WERI-Rb-1 (cell line): ENCODE results near the gene CNIH1.
A peak's percentile ranks its signal among the peaks of the same experiment; 100 is the strongest.
"Not testable (repeated sequence)": the region's sequence is repeated elsewhere in the genome, so short reads cannot be mapped to it uniquely, and the experiment has no call there.

Experiments
- DNase-seq: peaks from one replicate; pipeline ENCODE4 v3.0.0-alpha.2; 2020
- H3K27ac ChIP-seq: fragments of 250-450 bp; sonication (Bioruptor Pico); 2 replicates; pipeline ENCODE4 v1.5.1; 2020; ENCODE audit warnings: mild to moderate bottlenecking, moderate library complexity
- H3K27me3 ChIP-seq: fragments of 250-450 bp; sonication (Bioruptor Pico); 2 replicates; pipeline ENCODE4 v1.5.1; 2021; ENCODE audit warnings: mild to moderate bottlenecking, low read depth, moderate library complexity; ENCODE audit not compliant: insufficient read depth, severe bottlenecking
- H3K36me3 ChIP-seq: fragments of 250-450 bp; sonication (Bioruptor Pico); 2 replicates; pipeline ENCODE4 v1.5.1; 2020; ENCODE audit warnings: mild to moderate bottlenecking, moderate library complexity
- H3K4me3 ChIP-seq: 2 replicates; pipeline ENCODE4 v1.5.1; 2011; ENCODE audit warnings: low read depth, mild to moderate bottlenecking, control low read depth, low read length
- H3K9me3 ChIP-seq: fragments of 250-450 bp; sonication (Bioruptor Pico); 2 replicates; pipeline ENCODE4 v1.5.1; 2021; ENCODE audit warnings: mild to moderate bottlenecking, moderate library complexity; ENCODE audit not compliant: severe bottlenecking
- CTCF ChIP-seq: IDR thresholded peaks from 2 replicates; pipeline ENCODE4 v1.5.1; 2011; ENCODE audit warnings: low read depth, mild to moderate bottlenecking, control low read depth, inconsistent platforms, low read length

The CNIH1 gene

GRCh38 chr14:54396183-54396492 is 45.0 kb downstream of the CNIH1 start:
- DNase-seq: no peak
- Histone ChIP-seq H3K27ac (peak overlapping the region; percentile 74), H3K27me3 (no peaks in the 10 kb centered on the region), H3K9me3 (peaks cover 4% of the 10 kb centered on the region), H3K36me3 (peaks cover 19% of the 10 kb centered on the region), H3K4me3 (no peak overlapping the region)
- TF ChIP-seq CTCF: no peak

GRCh38 chr14:54395716-54396115 is 45.5 kb downstream of the CNIH1 start:
- Histone ChIP-seq H3K27ac (no peak overlapping the region), H3K27me3 (no peaks in the 10 kb centered on the region), H3K4me3 (no peak overlapping the region), H3K36me3 (peaks cover 15% of the 10 kb centered on the region), H3K9me3 (peaks cover 4% of the 10 kb centered on the region)
- no peak for DNase-seq
- no peak for TF ChIP-seq CTCF

GRCh38 chr14:54395284-54395683 is 45.9 kb downstream of the CNIH1 start:
- Histone ChIP-seq H3K36me3 (peaks cover 11% of the 10 kb centered on the region; the same call in 1 of the 2 replicates), H3K4me3 (no peak overlapping the region), H3K9me3 (peaks cover 4% of the 10 kb centered on the region), H3K27ac (no peak overlapping the region), H3K27me3 (no peaks in the 10 kb centered on the region)
- no peak for DNase-seq
- TF ChIP-seq CTCF: no peak

- no peak for TF ChIP-seq CTCF
- Histone ChIP-seq H3K27ac (no peak overlapping the region), H3K27me3 (no peaks in the 10 kb centered on the region), H3K36me3 (peaks cover 8% of the 10 kb centered on the region; the same call in 1 of the 2 replicates), H3K9me3 (peaks cover 4% of the 10 kb centered on the region), H3K4me3 (no peak overlapping the region)
- no peak for DNase-seq
Measured at GRCh38 chr14:54394596-54394995, 46.6 kb downstream of the CNIH1 start.

GRCh38 chr14:54392986-54393884 is 47.9 kb downstream of the CNIH1 start:
- not testable (repeated sequence) for H3K27me3 ChIP-seq, H3K4me3 ChIP-seq, H3K9me3 ChIP-seq, DNase-seq, H3K27ac ChIP-seq, H3K36me3 ChIP-seq

- H3K36me3 ChIP-seq: peaks cover 3% of the 10 kb centered on the region; the same call in 1 of the 2 replicates
- peaks cover 3% of the 10 kb centered on the region for H3K9me3 ChIP-seq
- no peak for DNase-seq
- no peak for TF ChIP-seq CTCF
- no peak overlapping the region for H3K4me3 ChIP-seq
- H3K27ac ChIP-seq: no peak overlapping the region
- no peaks in the 10 kb centered on the region for H3K27me3 ChIP-seq
Measured at GRCh38 chr14:54392131-54392859, 48.9 kb downstream of the CNIH1 start.
